ENCODE results near the gene ZNF639.

- TF ChIP-seq EZH2 (IDR thresholded peaks at IDR 0.05; ENCODE audit: borderline replicate concordance) (no peak), CTCF (IDR thresholded peaks at IDR 0.05; ENCODE audit: poor library complexity) (no peak), EZH2phosphoT487 (IDR thresholded peaks at IDR 0.05; ENCODE audit: low read depth, severe bottlenecking, unreplicated experiment) (no peak)
Observed at GRCh38 chr3:179369621-179370020, 46.8 kb downstream of the ZNF639 start.

All from hepatocyte (in vitro differentiated cells).